RWPE2 (cell line): ENCODE measurements around the gene RAB9A.

Experiments used
- ATAC-seq: fragments of 200-7000 bp; cut with Tn5 transposase; 3 replicates; pipeline ENCODE4 v1.9.1; 2021; ENCODE audit warnings: low read depth
- DNase-seq: peaks from one replicate; pipeline ENCODE4 v3.0.0-alpha.2; 2020; ENCODE audit warnings: low spot score
- H3K27ac ChIP-seq: fragments of 450-650 bp; 2 replicates; pipeline ENCODE4 v1.5.1; 2017; ENCODE audit warnings: mild to moderate bottlenecking; ENCODE audit not compliant: poor library complexity, severe bottlenecking
- H3K27me3 ChIP-seq: fragments of 250-450 bp; sonication (Bioruptor Pico); 2 replicates; pipeline ENCODE4 v1.5.1; 2021; ENCODE audit warnings: mild to moderate bottlenecking, moderate library complexity; ENCODE audit not compliant: insufficient read depth, poor library complexity, severe bottlenecking
- H3K36me3 ChIP-seq: fragments of 250-450 bp; sonication (Bioruptor Pico); 2 replicates; pipeline ENCODE4 v1.5.1; 2020; ENCODE audit warnings: low read depth, mild to moderate bottlenecking, moderate library complexity
- H3K4me1 ChIP-seq: fragments of 250-450 bp; sonication (Bioruptor Pico); 2 replicates; pipeline ENCODE4 v1.5.1; 2021; ENCODE audit warnings: mild to moderate bottlenecking, moderate library complexity; ENCODE audit not compliant: insufficient read depth, poor library complexity, severe bottlenecking
- H3K4me3 ChIP-seq: fragments of 250-450 bp; sonication (Bioruptor Pico); 2 replicates; pipeline ENCODE4 v1.5.1; 2021; ENCODE audit warnings: mild to moderate bottlenecking, moderate library complexity; ENCODE audit not compliant: severe bottlenecking
- H3K9me3 ChIP-seq: fragments of 250-450 bp; sonication (Bioruptor Pico); 2 replicates; pipeline ENCODE4 v1.5.1; 2021; ENCODE audit warnings: mild to moderate bottlenecking, moderate library complexity; ENCODE audit not compliant: severe bottlenecking
- TF ChIP-seq, protein P1 (sequence below): fragments of 450-650 bp; IDR thresholded peaks from one replicate; pipeline ENCODE4 v1.5.1; 2017; ENCODE audit warnings: mild to moderate bottlenecking, moderate library complexity; ENCODE audit not compliant: poor library complexity, severe bottlenecking

RAB9A gene

DNA sequence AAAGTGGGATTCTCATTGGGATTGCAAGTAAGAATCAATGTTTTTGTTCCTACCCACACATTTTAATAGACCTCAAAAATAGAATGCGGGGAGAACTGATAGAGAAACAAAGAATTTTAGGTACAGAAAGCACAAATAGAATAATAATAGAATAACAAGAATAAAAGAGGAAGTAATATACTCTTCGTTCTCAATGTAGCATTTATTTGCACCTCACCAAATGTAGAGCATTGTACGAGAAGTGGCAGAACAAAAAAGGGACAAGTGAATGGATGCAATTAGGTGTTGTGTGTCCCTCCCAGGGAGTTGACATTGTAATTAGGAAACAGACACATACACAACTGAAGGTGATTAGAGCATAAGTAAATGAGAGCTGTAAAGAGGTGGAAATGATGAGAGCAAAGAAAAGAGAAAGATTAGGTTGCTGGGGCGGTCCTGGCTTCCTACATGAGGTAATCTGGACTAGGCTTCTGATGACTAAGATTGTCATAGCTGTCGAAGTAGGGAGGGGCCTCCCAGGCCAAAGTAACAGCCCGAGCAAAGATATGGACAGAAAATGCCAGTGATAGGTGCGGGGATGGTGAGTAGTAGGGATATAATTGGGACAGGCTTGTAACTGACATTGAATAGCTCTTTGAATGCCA, 10.4 kb downstream of the RAB9A start:
- DNase-seq (no peak), ATAC-seq (peak; percentile 36; the same call in 1 of the 3 replicates)
- H3K27me3 ChIP-seq, result no peaks in the 10 kb centered on the region
- no peak overlapping the region for H3K27ac ChIP-seq
- H3K4me3 ChIP-seq, result no peak overlapping the region
- H3K9me3 ChIP-seq, result no peaks in the 10 kb centered on the region
- H3K36me3 ChIP-seq, result no peaks in the 10 kb centered on the region
- TF ChIP-seq, protein P1, sequence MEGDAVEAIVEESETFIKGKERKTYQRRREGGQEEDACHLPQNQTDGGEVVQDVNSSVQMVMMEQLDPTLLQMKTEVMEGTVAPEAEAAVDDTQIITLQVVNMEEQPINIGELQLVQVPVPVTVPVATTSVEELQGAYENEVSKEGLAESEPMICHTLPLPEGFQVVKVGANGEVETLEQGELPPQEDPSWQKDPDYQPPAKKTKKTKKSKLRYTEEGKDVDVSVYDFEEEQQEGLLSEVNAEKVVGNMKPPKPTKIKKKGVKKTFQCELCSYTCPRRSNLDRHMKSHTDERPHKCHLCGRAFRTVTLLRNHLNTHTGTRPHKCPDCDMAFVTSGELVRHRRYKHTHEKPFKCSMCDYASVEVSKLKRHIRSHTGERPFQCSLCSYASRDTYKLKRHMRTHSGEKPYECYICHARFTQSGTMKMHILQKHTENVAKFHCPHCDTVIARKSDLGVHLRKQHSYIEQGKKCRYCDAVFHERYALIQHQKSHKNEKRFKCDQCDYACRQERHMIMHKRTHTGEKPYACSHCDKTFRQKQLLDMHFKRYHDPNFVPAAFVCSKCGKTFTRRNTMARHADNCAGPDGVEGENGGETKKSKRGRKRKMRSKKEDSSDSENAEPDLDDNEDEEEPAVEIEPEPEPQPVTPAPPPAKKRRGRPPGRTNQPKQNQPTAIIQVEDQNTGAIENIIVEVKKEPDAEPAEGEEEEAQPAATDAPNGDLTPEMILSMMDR, result no peak
- H3K4me1 ChIP-seq, result peaks cover 2% of the 10 kb centered on the region

DNA sequence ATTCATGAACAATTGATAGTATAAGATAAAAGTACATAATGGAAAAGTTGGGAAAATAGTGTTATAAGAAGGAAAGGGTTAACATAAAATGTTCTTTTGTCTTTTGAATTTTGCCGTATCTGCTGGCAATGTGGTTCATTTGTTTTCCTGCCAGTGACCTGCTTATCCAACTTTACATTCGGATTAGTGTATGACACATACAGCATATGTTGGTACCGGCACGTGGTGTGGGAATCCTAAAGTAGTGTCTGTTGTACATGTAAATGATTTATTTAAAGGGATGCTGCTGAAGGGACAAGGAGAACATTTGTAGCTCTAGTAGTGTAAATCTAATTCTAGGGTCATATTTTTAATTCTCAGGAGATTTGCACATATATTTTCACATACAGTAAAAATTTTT, 11.5 kb downstream of the RAB9A start:
- Histone ChIP-seq H3K9me3 (no peaks in the 10 kb centered on the region), H3K27me3 (no peaks in the 10 kb centered on the region), H3K36me3 (no peaks in the 10 kb centered on the region), H3K4me3 (no peak overlapping the region), H3K4me1 (no peaks in the 10 kb centered on the region), H3K27ac (no peak overlapping the region)
- no peak for DNase-seq
- TF ChIP-seq, protein P1, result no peak
- no peak for ATAC-seq

GRCh38 chrX:13702111-13702789, 13.3 kb downstream of the RAB9A start:
- no peak for ATAC-seq
- DNase-seq, result no peak
- Histone ChIP-seq H3K36me3 (peaks cover 2% of the 10 kb centered on the region), H3K27ac (no peak overlapping the region), H3K9me3 (no peaks in the 10 kb centered on the region), H3K4me1 (no peaks in the 10 kb centered on the region), H3K4me3 (no peak overlapping the region), H3K27me3 (no peaks in the 10 kb centered on the region)
- TF ChIP-seq, protein P1, result no peak

GRCh38 chrX:13703135-13703534, 14.2 kb downstream of the RAB9A start:
- no peak overlapping the region for H3K4me3 ChIP-seq
- H3K27ac ChIP-seq, result no peak overlapping the region
- no peak for DNase-seq
- peaks cover 2% of the 10 kb centered on the region for H3K36me3 ChIP-seq
- H3K4me1 ChIP-seq, result no peaks in the 10 kb centered on the region
- no peaks in the 10 kb centered on the region for H3K9me3 ChIP-seq
- H3K27me3 ChIP-seq, result no peaks in the 10 kb centered on the region
- no peak for ATAC-seq
- TF ChIP-seq, protein P1, result no peak

DNA sequence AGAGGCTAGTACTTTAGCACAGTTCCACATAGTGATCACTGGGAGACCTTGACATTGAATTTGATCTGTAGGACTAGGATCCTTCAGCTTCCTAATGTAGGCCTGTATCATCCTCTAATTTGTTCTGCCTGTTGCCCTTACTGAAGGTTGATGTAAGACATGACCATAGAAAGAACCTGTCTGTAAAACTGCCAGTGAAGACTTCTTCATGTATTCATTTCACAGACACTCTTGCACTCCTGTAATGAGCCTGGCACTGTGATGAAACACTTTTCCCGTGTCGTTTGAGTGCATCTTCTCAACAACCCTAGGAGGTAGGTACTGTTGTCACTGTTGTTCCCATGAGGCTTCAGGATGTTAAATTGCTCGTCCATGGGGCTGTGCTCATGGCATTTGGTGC, 14.7 kb downstream of the RAB9A start:
- DNase-seq, result no peak
- TF ChIP-seq, protein P1, result no peak
- Histone ChIP-seq H3K36me3 (peaks cover 2% of the 10 kb centered on the region), H3K4me3 (no peak overlapping the region), H3K9me3 (no peaks in the 10 kb centered on the region), H3K27me3 (no peaks in the 10 kb centered on the region), H3K27ac (no peak overlapping the region), H3K4me1 (no peaks in the 10 kb centered on the region)
- no peak for ATAC-seq
